Measurements from ENCODE around the gene PDGFD.

The PDGFD gene

GRCh38 chr11:103894034-103894433 is 269.9 kb downstream of the PDGFD start:
- H3K4me3 ChIP-seq (ENCODE audit: insufficient read depth, low read depth, low read length), result no peak overlapping the region
- H3K9me3 ChIP-seq (ENCODE audit: control insufficient read depth, low read length), result no peaks in the 10 kb centered on the region
- no peak overlapping the region for H3K27ac ChIP-seq (ENCODE audit: insufficient read depth, low read depth, low read length, poor library complexity, severe bottlenecking)
- WGBS, 2 experiments, result 86 to 93% methylated on average over 3 of the region's 3 CpGs
- H3K27me3 ChIP-seq (ENCODE audit: control insufficient read depth, insufficient read depth, low read length, poor library complexity, severe bottlenecking), result no peaks in the 10 kb centered on the region
- no peaks in the 10 kb centered on the region for H3K4me1 ChIP-seq (ENCODE audit: control insufficient read depth, insufficient read depth, low read length)
- H3K36me3 ChIP-seq (ENCODE audit: control insufficient read depth, insufficient read depth, low read length), result no peaks in the 10 kb centered on the region

GRCh38 chr11:103893371-103893770 is 270.6 kb downstream of the PDGFD start:
- Histone ChIP-seq H3K27ac (ENCODE audit: insufficient read depth, low read depth, low read length, poor library complexity, severe bottlenecking) (no peak overlapping the region), H3K36me3 (ENCODE audit: control insufficient read depth, insufficient read depth, low read length) (no peaks in the 10 kb centered on the region), H3K4me3 (ENCODE audit: insufficient read depth, low read depth, low read length) (no peak overlapping the region), H3K9me3 (ENCODE audit: control insufficient read depth, low read length) (no peaks in the 10 kb centered on the region), H3K27me3 (ENCODE audit: control insufficient read depth, insufficient read depth, low read length, poor library complexity, severe bottlenecking) (no peaks in the 10 kb centered on the region), H3K4me1 (ENCODE audit: control insufficient read depth, insufficient read depth, low read length) (no peaks in the 10 kb centered on the region)
- WGBS, 2 experiments, result 91 to 95% methylated on average over 2 of the region's 2 CpGs

DNA sequence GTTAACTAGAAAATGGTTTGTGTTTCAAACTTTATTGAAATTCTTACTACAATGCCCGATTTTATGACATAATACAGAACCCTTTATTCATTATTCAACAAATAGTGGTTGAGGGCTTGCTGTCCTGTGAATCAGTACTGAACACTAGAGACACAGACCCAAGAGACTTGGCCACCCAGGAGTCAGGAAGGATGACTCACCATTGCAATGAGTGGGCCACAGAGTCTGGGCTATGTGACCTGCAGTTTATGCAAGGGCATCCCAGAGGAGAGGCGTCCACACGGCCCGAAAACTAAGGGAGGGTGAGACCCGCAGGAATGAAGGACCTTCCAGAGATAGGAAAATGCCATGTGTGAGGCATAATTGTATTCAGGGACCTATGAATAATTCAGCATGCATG is 271.3 kb downstream of the PDGFD start:
- Histone ChIP-seq H3K36me3 (ENCODE audit: control insufficient read depth, insufficient read depth, low read length) (no peaks in the 10 kb centered on the region), H3K4me1 (ENCODE audit: control insufficient read depth, insufficient read depth, low read length) (no peaks in the 10 kb centered on the region), H3K9me3 (ENCODE audit: control insufficient read depth, low read length) (no peaks in the 10 kb centered on the region), H3K27me3 (ENCODE audit: control insufficient read depth, insufficient read depth, low read length, poor library complexity, severe bottlenecking) (no peaks in the 10 kb centered on the region), H3K27ac (ENCODE audit: insufficient read depth, low read depth, low read length, poor library complexity, severe bottlenecking) (no peak overlapping the region), H3K4me3 (ENCODE audit: insufficient read depth, low read depth, low read length) (no peak overlapping the region)
- 76 to 89% methylated on average over 5 of the region's 5 CpGs for WGBS, 2 experiments

DNA sequence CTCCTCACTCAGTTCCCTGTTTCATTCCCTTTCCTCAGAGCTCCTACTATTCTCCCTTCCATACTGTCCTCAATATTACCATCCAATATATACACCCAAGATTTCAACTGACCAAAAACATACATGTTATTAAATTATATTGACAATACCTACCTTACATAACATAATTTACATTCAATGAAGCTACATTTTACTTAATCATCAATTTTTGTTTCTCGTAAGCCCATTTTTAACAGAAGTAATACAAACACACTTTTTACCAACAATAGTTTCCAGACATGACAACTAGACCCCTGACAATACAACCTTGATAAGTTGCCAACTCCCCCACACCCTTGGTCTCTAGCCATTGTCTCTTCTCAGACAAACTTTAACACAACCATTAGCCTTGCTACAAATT is 273.3 kb downstream of the PDGFD start:
- Histone ChIP-seq H3K4me3 (ENCODE audit: insufficient read depth, low read depth, low read length) (no peak overlapping the region), H3K27ac (ENCODE audit: insufficient read depth, low read depth, low read length, poor library complexity, severe bottlenecking) (no peak overlapping the region), H3K4me1 (ENCODE audit: control insufficient read depth, insufficient read depth, low read length) (no peaks in the 10 kb centered on the region), H3K27me3 (ENCODE audit: control insufficient read depth, insufficient read depth, low read length, poor library complexity, severe bottlenecking) (no peaks in the 10 kb centered on the region), H3K36me3 (ENCODE audit: control insufficient read depth, insufficient read depth, low read length) (no peaks in the 10 kb centered on the region), H3K9me3 (ENCODE audit: control insufficient read depth, low read length) (no peaks in the 10 kb centered on the region)
- WGBS, 2 experiments, result 93 to 95% methylated on average over 1 of the region's 1 CpG

- Histone ChIP-seq H3K4me1 (ENCODE audit: control insufficient read depth, insufficient read depth, low read length) (no peaks in the 10 kb centered on the region), H3K36me3 (ENCODE audit: control insufficient read depth, insufficient read depth, low read length) (no peaks in the 10 kb centered on the region), H3K27me3 (ENCODE audit: control insufficient read depth, insufficient read depth, low read length, poor library complexity, severe bottlenecking) (no peaks in the 10 kb centered on the region), H3K9me3 (ENCODE audit: control insufficient read depth, low read length) (no peaks in the 10 kb centered on the region), H3K4me3 (ENCODE audit: insufficient read depth, low read depth, low read length) (no peak overlapping the region), H3K27ac (ENCODE audit: insufficient read depth, low read depth, low read length, poor library complexity, severe bottlenecking) (no peak overlapping the region)
Measured at GRCh38 chr11:103889679-103890078, 274.3 kb downstream of the PDGFD start.

- H3K4me3 ChIP-seq (ENCODE audit: insufficient read depth, low read depth, low read length), result no peak overlapping the region
- no peaks in the 10 kb centered on the region for H3K36me3 ChIP-seq (ENCODE audit: control insufficient read depth, insufficient read depth, low read length)
- H3K27ac ChIP-seq (ENCODE audit: insufficient read depth, low read depth, low read length, poor library complexity, severe bottlenecking), result no peak overlapping the region
- no peaks in the 10 kb centered on the region for H3K27me3 ChIP-seq (ENCODE audit: control insufficient read depth, insufficient read depth, low read length, poor library complexity, severe bottlenecking)
- H3K9me3 ChIP-seq (ENCODE audit: control insufficient read depth, low read length), result no peaks in the 10 kb centered on the region
- no peaks in the 10 kb centered on the region for H3K4me1 ChIP-seq (ENCODE audit: control insufficient read depth, insufficient read depth, low read length)
Measured at GRCh38 chr11:103888541-103888951, 275.4 kb downstream of the PDGFD start.

- Histone ChIP-seq H3K4me3 (ENCODE audit: insufficient read depth, low read depth, low read length) (no peak overlapping the region), H3K4me1 (ENCODE audit: control insufficient read depth, insufficient read depth, low read length) (no peaks in the 10 kb centered on the region), H3K27me3 (ENCODE audit: control insufficient read depth, insufficient read depth, low read length, poor library complexity, severe bottlenecking) (no peaks in the 10 kb centered on the region), H3K9me3 (ENCODE audit: control insufficient read depth, low read length) (no peaks in the 10 kb centered on the region), H3K36me3 (ENCODE audit: control insufficient read depth, insufficient read depth, low read length) (no peaks in the 10 kb centered on the region), H3K27ac (ENCODE audit: insufficient read depth, low read depth, low read length, poor library complexity, severe bottlenecking) (no peak overlapping the region)
- WGBS, 2 experiments, result 76 to 87% methylated on average over 5 of the region's 6 CpGs
Measured at GRCh38 chr11:103887001-103887658, 276.8 kb downstream of the PDGFD start.

- no peaks in the 10 kb centered on the region for H3K4me1 ChIP-seq (ENCODE audit: control insufficient read depth, insufficient read depth, low read length)
- H3K9me3 ChIP-seq (ENCODE audit: control insufficient read depth, low read length), result no peaks in the 10 kb centered on the region
- H3K27me3 ChIP-seq (ENCODE audit: control insufficient read depth, insufficient read depth, low read length, poor library complexity, severe bottlenecking), result no peaks in the 10 kb centered on the region
- no peaks in the 10 kb centered on the region for H3K36me3 ChIP-seq (ENCODE audit: control insufficient read depth, insufficient read depth, low read length)
- 83 to 86% methylated on average over 1 of the region's 1 CpG for WGBS, 2 experiments
- H3K27ac ChIP-seq (ENCODE audit: insufficient read depth, low read depth, low read length, poor library complexity, severe bottlenecking), result no peak overlapping the region
- H3K4me3 ChIP-seq (ENCODE audit: insufficient read depth, low read depth, low read length), result no peak overlapping the region
Measured at GRCh38 chr11:103883856-103884255, 280.1 kb downstream of the PDGFD start.

DNA sequence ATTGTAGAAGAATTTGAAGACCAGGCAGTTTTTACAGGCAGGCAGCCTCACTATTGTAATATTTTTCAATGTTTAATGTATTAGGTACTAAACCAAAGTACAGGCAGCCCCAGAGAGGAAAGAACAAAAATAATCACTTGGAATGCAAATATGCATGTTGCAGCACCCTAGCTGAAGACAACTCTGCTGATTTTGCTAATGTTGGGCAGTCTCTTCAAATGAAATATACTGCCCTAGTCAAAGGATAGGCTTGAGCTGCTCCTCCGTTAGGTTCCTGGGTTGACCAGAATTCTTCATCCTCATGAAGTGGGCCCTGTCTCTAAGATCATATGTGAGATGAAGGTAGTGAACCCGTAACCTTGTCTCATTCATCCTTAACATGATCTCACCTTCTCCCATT is 280.7 kb downstream of the PDGFD start:
- no peaks in the 10 kb centered on the region for H3K27me3 ChIP-seq (ENCODE audit: control insufficient read depth, insufficient read depth, low read length, poor library complexity, severe bottlenecking)
- H3K36me3 ChIP-seq (ENCODE audit: control insufficient read depth, insufficient read depth, low read length), result no peaks in the 10 kb centered on the region
- H3K4me3 ChIP-seq (ENCODE audit: insufficient read depth, low read depth, low read length), result no peak overlapping the region
- H3K4me1 ChIP-seq (ENCODE audit: control insufficient read depth, insufficient read depth, low read length), result no peaks in the 10 kb centered on the region
- 92 to 98% methylated on average over 2 of the region's 2 CpGs for whole genome bisulfite sequencing, 2 experiments
- H3K27ac ChIP-seq (ENCODE audit: insufficient read depth, low read depth, low read length, poor library complexity, severe bottlenecking), result no peak overlapping the region
- H3K9me3 ChIP-seq (ENCODE audit: control insufficient read depth, low read length), result no peaks in the 10 kb centered on the region

DNA sequence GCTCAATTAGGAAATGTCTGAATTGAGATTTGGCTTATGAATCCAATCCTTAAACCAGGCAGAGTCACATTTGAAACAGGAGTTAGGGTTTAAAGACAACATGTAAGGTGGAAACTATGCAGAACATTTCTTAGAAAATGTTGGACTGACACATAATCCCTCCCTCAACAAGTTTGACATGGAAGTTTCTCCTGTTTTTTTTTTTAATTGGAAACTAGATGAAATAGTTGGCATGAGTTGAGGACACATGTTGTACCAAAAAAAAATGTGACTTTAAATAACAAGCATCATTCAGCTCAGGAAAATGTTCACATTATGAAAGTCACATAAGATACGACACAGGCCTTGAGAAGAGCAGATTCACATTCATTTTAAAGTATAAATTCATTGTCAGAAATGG is 282.4 kb downstream of the PDGFD start:
- no peak overlapping the region for H3K4me3 ChIP-seq (ENCODE audit: insufficient read depth, low read depth, low read length)
- no peaks in the 10 kb centered on the region for H3K9me3 ChIP-seq (ENCODE audit: control insufficient read depth, low read length)
- 92 to 94% methylated on average over 1 of the region's 1 CpG for WGBS, 2 experiments
- no peaks in the 10 kb centered on the region for H3K27me3 ChIP-seq (ENCODE audit: control insufficient read depth, insufficient read depth, low read length, poor library complexity, severe bottlenecking)
- no peak overlapping the region for H3K27ac ChIP-seq (ENCODE audit: insufficient read depth, low read depth, low read length, poor library complexity, severe bottlenecking)
- H3K36me3 ChIP-seq (ENCODE audit: control insufficient read depth, insufficient read depth, low read length), result no peaks in the 10 kb centered on the region
- no peaks in the 10 kb centered on the region for H3K4me1 ChIP-seq (ENCODE audit: control insufficient read depth, insufficient read depth, low read length)

- H3K4me1 ChIP-seq (ENCODE audit: control insufficient read depth, insufficient read depth, low read length), result no peaks in the 10 kb centered on the region
- H3K36me3 ChIP-seq (ENCODE audit: control insufficient read depth, insufficient read depth, low read length), result no peaks in the 10 kb centered on the region
- WGBS, 2 experiments, result 91 to 93% methylated on average over 4 of the region's 4 CpGs
- no peak overlapping the region for H3K27ac ChIP-seq (ENCODE audit: insufficient read depth, low read depth, low read length, poor library complexity, severe bottlenecking)
- no peaks in the 10 kb centered on the region for H3K9me3 ChIP-seq (ENCODE audit: control insufficient read depth, low read length)
- H3K27me3 ChIP-seq (ENCODE audit: control insufficient read depth, insufficient read depth, low read length, poor library complexity, severe bottlenecking), result no peaks in the 10 kb centered on the region
- no peak overlapping the region for H3K4me3 ChIP-seq (ENCODE audit: insufficient read depth, low read depth, low read length)
Measured at GRCh38 chr11:103880968-103881367, 283.0 kb downstream of the PDGFD start.

Measured in ectodermal cell (in vitro differentiated cells).